Thyroid gland (tissue), 4 donors: Measurements from ENCODE around the gene GPR25. TPM values are rescaled to one million over a fixed set of nuclear protein-coding genes. Genes with fewer than 3 reads are reported as not detected.

Experiments
- DNase-seq, 2 donors: peaks; one replicate each; pipeline ENCODE4 v3.0.0-alpha.2; 2019
- H3K27ac ChIP-seq, 3 donors: fragments of 200-600 bp; sonication (generic); 1 replicate in 2 of 3; 2 replicates in 1 of 3; pipeline ENCODE4 v1.5.1; 2016 to 2019; ENCODE audit warnings: mild to moderate bottlenecking in 1 of 3, moderate library complexity in 1 of 3
- H3K27me3 ChIP-seq: fragments of 200-600 bp; sonication (generic); one replicate; pipeline ENCODE4 v1.5.1; 2019
- H3K36me3 ChIP-seq, 2 donors: fragments of 200-600 bp; sonication (generic); one replicate each; pipeline ENCODE4 v1.5.1; 2016 to 2019
- H3K4me1 ChIP-seq, 2 donors: fragments of 200-600 bp; sonication (generic); one replicate each; pipeline ENCODE4 v1.5.1; 2017 to 2019
- H3K4me3 ChIP-seq, 3 donors: fragments of 200-600 bp; sonication (generic); replicated peaks in 1 of 3; 1 replicate in 2 of 3; 2 replicates in 1 of 3; pipeline ENCODE4 v1.5.1; 2016; ENCODE audit warnings: mild to moderate bottlenecking in 1 of 3
- H3K9me3 ChIP-seq: fragments of 200-600 bp; sonication (generic); one replicate; pipeline ENCODE4 v1.5.1; 2017
- CTCF ChIP-seq, 6 experiments: fragments of 200-600 bp in 3 of 6; fragments of 450-650 bp in 3 of 6; sonication (generic) in 3 of 6; IDR thresholded peaks; one replicate each; pipeline ENCODE4 v1.5.1; 2016 to 2019; ENCODE audit warnings: antibody characterized with exemption in 6 of 6, mild to moderate bottlenecking in 2 of 6, inconsistent platforms in 1 of 6, moderate library complexity in 1 of 6
- POLR2A ChIP-seq, 2 donors: fragments of 450-650 bp; IDR thresholded peaks; one replicate each; pipeline ENCODE4 v1.6.1; 2017; ENCODE audit warnings: antibody characterized with exemption in 2 of 2, mild to moderate bottlenecking in 2 of 2, moderate library complexity in 1 of 2
- WGBS, 2 donors: methylation state at CpG; one replicate each; pipeline ENCODE4 v1.1.5; 2017; 5-methylcytosine and 5-hydroxymethylcytosine counted together
- intact Hi-C: fragments of 100-400 bp; cut with DNase I; formaldehyde crosslinking; loops from one replicate; pipeline ENCODE4 v1.15.1; 2023
- total RNA-seq, 4 donors: library from RNA; depleted of rRNA; stranded (reverse); fragments of >200 nt; gene quantifications; one replicate each; pipeline ENCODE4 v1.2.3, GENCODE V29; 2016

Gene GPR25
- total RNA-seq, 4 donors from 2014 or later = 0.27 TPM; not detected in 3

DNA sequence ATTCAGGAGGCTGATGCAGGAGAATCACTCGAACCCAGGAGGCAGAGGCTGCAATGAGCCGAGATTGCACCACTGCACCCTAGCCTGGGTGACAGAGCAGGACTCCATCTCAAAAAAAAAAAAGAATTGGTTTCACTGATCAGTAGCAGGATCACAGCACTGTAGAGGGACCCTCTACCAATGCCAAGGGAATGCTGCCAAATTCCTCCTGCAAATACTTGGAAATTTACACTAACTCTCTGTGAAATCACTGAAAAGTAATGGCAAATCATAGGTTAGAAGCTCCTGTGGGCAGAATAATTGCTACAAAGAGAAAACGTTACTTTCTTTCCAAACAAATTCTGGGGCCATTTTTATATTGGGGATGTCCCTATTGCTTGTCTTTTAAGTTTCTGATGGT lies 6.7 kb upstream of the GPR25 start:
- no peak overlapping the region for H3K4me3 ChIP-seq
- no peak overlapping the region for H3K27ac ChIP-seq
- intact Hi-C loops = no loop called here
- no peak for TF ChIP-seq POLR2A (IDR thresholded peaks at IDR 0.05)
- no peak for TF ChIP-seq CTCF (IDR thresholded peaks at IDR 0.05)
- DNase-seq = no peak
- H3K36me3 ChIP-seq = peaks cover 4 to 11% of the 10 kb centered on the region in 2 donors
- no peaks in the 10 kb centered on the region for H3K9me3 ChIP-seq
- 66 to 68% methylated on average over 3 of the region's 3 CpGs for WGBS, 2 donors
- peaks cover 9 to 12% of the 10 kb centered on the region in 2 donors for H3K4me1 ChIP-seq
- no peaks in the 10 kb centered on the region for H3K27me3 ChIP-seq

- peaks cover 4 to 11% of the 10 kb centered on the region in 2 donors for H3K36me3 ChIP-seq
- TF ChIP-seq CTCF (IDR thresholded peaks at IDR 0.05) (no peak), POLR2A (IDR thresholded peaks at IDR 0.05) (no peak)
- H3K4me1 ChIP-seq = peaks cover 9 to 12% of the 10 kb centered on the region in 2 donors
- H3K27ac ChIP-seq = no peak overlapping the region
- H3K27me3 ChIP-seq = peaks cover under 1% of the 10 kb centered on the region
- no peak overlapping the region for H3K4me3 ChIP-seq
- no peaks in the 10 kb centered on the region for H3K9me3 ChIP-seq
- 27% methylated on average over 5 of the region's 5 CpGs for WGBS, 2 donors
- intact Hi-C loops = no loop called here
- no peak for DNase-seq
Measured at GRCh38 chr1:200866521-200866920, 6.3 kb upstream of the GPR25 start.

GRCh38 chr1:200867018-200867811 lies 5.6 kb upstream of the GPR25 start:
- peak; percentile 55 to 69 for DNase-seq
- Histone ChIP-seq H3K36me3 (peaks cover 4 to 11% of the 10 kb centered on the region in 2 donors), H3K9me3 (no peaks in the 10 kb centered on the region), H3K4me3 (no peak overlapping the region), H3K27me3 (peaks cover 3% of the 10 kb centered on the region), H3K27ac (no peak overlapping the region), H3K4me1 (peaks cover 9 to 12% of the 10 kb centered on the region in 2 donors)
- intact Hi-C loops = no loop called here
- WGBS, 2 donors = 40 to 51% methylated on average over 11 of the region's 11 CpGs
- TF ChIP-seq POLR2A (IDR thresholded peaks at IDR 0.05) (no peak), CTCF (IDR thresholded peaks at IDR 0.05) (no peak)

GRCh38 chr1:200869376-200869752 lies 3.4 kb upstream of the GPR25 start:
- Histone ChIP-seq H3K27me3 (peaks cover 17% of the 10 kb centered on the region), H3K27ac (no peak overlapping the region), H3K4me3 (no peak overlapping the region), H3K4me1 (peaks cover 9 to 26% of the 10 kb centered on the region in 2 donors), H3K36me3 (no peaks in the 10 kb centered on the region), H3K9me3 (no peaks in the 10 kb centered on the region)
- WGBS, 2 donors = 78 to 81% methylated on average over 5 of the region's 5 CpGs
- TF ChIP-seq CTCF (IDR thresholded peaks at IDR 0.05) (no peak), POLR2A (IDR thresholded peaks at IDR 0.05) (no peak)
- intact Hi-C loops = no loop called here
- DNase-seq = no peak

- intact Hi-C loops = no loop called here
- Histone ChIP-seq H3K4me3 (no peak overlapping the region), H3K4me1 (peaks cover 9 to 26% of the 10 kb centered on the region in 2 donors), H3K27ac (no peak overlapping the region), H3K36me3 (no peaks in the 10 kb centered on the region), H3K27me3 (peaks cover 17% of the 10 kb centered on the region), H3K9me3 (no peaks in the 10 kb centered on the region)
- DNase-seq = no peak
- TF ChIP-seq CTCF (IDR thresholded peaks at IDR 0.05) (no peak), POLR2A (IDR thresholded peaks at IDR 0.05) (no peak)
- 82 to 94% methylated on average over 9 of the region's 9 CpGs for WGBS, 2 donors
Measured at GRCh38 chr1:200869753-200870391, 2.9 kb upstream of the GPR25 start.
